Endothelial cell of umbilical vein (primary cell): ENCODE data around the gene EVC2. TPM values are rescaled to one million over a fixed set of nuclear protein-coding genes. Genes with fewer than 3 reads are reported as not detected.

Experiments
- BruUV-seq: library from RNA; stranded (reverse); fragments of 400-500 nt; replicated peaks from 2 replicates; lab custom pipeline; 2021; lab: Mats Ljungman, UMichigan
- CTCF ChIA-PET: fragments of 300-600, 350-600 bp; sonication (Branson Sonifier 250); formaldehyde crosslinking; loops from one replicate; lab custom pipeline; 2021; ENCODE audit warnings: antibody characterized with exemption, inconsistent platforms; lab: Charles Lee
- POLR2A ChIA-PET: fragments of 300-600, 350-600 bp; sonication (Branson Sonifier 250); formaldehyde crosslinking; loops from one replicate; lab custom pipeline; 2021; ENCODE audit warnings: antibody characterized with exemption, inconsistent platforms; lab: Charles Lee
- DNase-seq: peaks from one replicate; pipeline ENCODE4 v3.0.0-alpha.2; 2011; ENCODE audit warnings: low read depth, low spot score
- FAIRE-seq: peaks from 2 replicates; lab custom pipeline; 2011; peaks lifted over from hg19 to GRCh38; lab: Jason Lieb, UNC
- H2AFZ ChIP-seq: 2 replicates; pipeline ENCODE4 v1.6.0; 2012; ENCODE audit warnings: low read depth, low read length, control low read depth, inconsistent platforms
- H3K27ac ChIP-seq: 2 replicates; pipeline ENCODE4 v1.5.1; 2011; ENCODE audit warnings: low read depth, mild to moderate bottlenecking, control low read depth, low read length, moderate library complexity; ENCODE audit not compliant: insufficient read depth
- H3K27me3 ChIP-seq, 2 experiments: 2 replicates each; pipeline versions ENCODE4 v1.6.0 to v1.6.1; 2011; ENCODE audit warnings: low read length in 2 of 2, mixed read lengths in 1 of 2; ENCODE audit not compliant: control insufficient read depth in 2 of 2, insufficient read depth in 2 of 2
- H3K36me3 ChIP-seq, 2 experiments: 2 replicates in 1 of 2; 3 replicates in 1 of 2; pipeline ENCODE4 v1.5.1; 2011; ENCODE audit warnings: low read length in 2 of 2, mild to moderate bottlenecking in 1 of 2, moderate library complexity in 1 of 2; ENCODE audit not compliant: control insufficient read depth in 2 of 2, insufficient read depth in 2 of 2; ENCODE audit errors: extremely low read depth in 1 of 2
- H3K4me1 ChIP-seq: 3 replicates; pipeline ENCODE4 v1.5.1; 2011; ENCODE audit warnings: mild to moderate bottlenecking, low read length; ENCODE audit not compliant: control insufficient read depth, insufficient read depth; ENCODE audit errors: extremely low read depth
- H3K4me2 ChIP-seq: 2 replicates; pipeline ENCODE4 v1.6.1; 2011; ENCODE audit warnings: low read length, control low read depth, mixed read lengths; ENCODE audit not compliant: insufficient read depth
- H3K4me3 ChIP-seq, 3 experiments: fragments of 200-600 bp in 1 of 3; sonication (generic), shearing (Covaris generic) in 1 of 3; replicated peaks in 1 of 3; 2 replicates each; pipeline ENCODE4 v1.5.1; 2011 to 2016; ENCODE audit warnings: control low read depth in 3 of 3, low read length in 3 of 3, mild to moderate bottlenecking in 2 of 3, inconsistent platforms in 1 of 3, low read depth in 1 of 3, moderate library complexity in 1 of 3; ENCODE audit not compliant: insufficient read depth in 1 of 3
- H3K79me2 ChIP-seq: 2 replicates; pipeline ENCODE4 v1.6.0; 2012; ENCODE audit warnings: low read length, inconsistent platforms; ENCODE audit not compliant: control insufficient read depth, insufficient read depth
- H3K9ac ChIP-seq: replicated peaks from 2 replicates; pipeline ENCODE3; 2011; ENCODE audit warnings: low read length, control low read depth; ENCODE audit not compliant: insufficient read depth; ENCODE audit errors: extremely low read depth
- H3K9me1 ChIP-seq: replicated peaks from 3 replicates; pipeline ENCODE4 v1.6.0; 2011; ENCODE audit warnings: mild to moderate bottlenecking, low read length; ENCODE audit not compliant: control insufficient read depth, insufficient read depth; ENCODE audit errors: extremely low read depth
- H3K9me3 ChIP-seq: replicated peaks from 2 replicates; pipeline ENCODE4 v1.5.1; 2012; ENCODE audit warnings: low read length, inconsistent platforms; ENCODE audit not compliant: control insufficient read depth, insufficient read depth
- H4K20me1 ChIP-seq: replicated peaks from 2 replicates; pipeline ENCODE3; 2011; ENCODE audit warnings: mild to moderate bottlenecking, low read length; ENCODE audit not compliant: control insufficient read depth, insufficient read depth; ENCODE audit errors: extremely low read depth
- CTCF ChIP-seq, 2 donors: IDR thresholded peaks; 1 replicate in 1 of 2; 2 replicates in 1 of 2; pipeline ENCODE4 v1.5.1; 2011; ENCODE audit warnings: low read length in 2 of 2, mild to moderate bottlenecking in 2 of 2, moderate library complexity in 2 of 2, control low read depth in 1 of 2, inconsistent platforms in 1 of 2, low read depth in 1 of 2; ENCODE audit not compliant: insufficient read depth in 1 of 2; ENCODE audit errors: extremely low read depth in 1 of 2
- EZH2 ChIP-seq: IDR thresholded peaks from 2 replicates; pipeline ENCODE4 v1.6.1; 2012; ENCODE audit warnings: borderline replicate concordance, low read depth, mild to moderate bottlenecking, moderate library complexity, low read length, inconsistent platforms; ENCODE audit not compliant: severe bottlenecking
- FOS ChIP-seq: IDR thresholded peaks from 2 replicates; pipeline ENCODE4 v1.6.1; 2011; ENCODE audit warnings: mild to moderate bottlenecking, low read length, moderate library complexity, borderline replicate concordance; ENCODE audit not compliant: insufficient read depth
- GATA2 ChIP-seq: IDR thresholded peaks from 2 replicates; pipeline ENCODE4 v1.7.0; 2011; ENCODE audit warnings: low read depth, mild to moderate bottlenecking, moderate library complexity, mixed read lengths, low read length; ENCODE audit not compliant: insufficient read length, insufficient read depth
- JUN ChIP-seq: IDR thresholded peaks from 2 replicates; pipeline ENCODE4 v1.6.1; 2011; ENCODE audit warnings: borderline replicate concordance, low read depth; ENCODE audit not compliant: insufficient read length, insufficient read depth
- MYC ChIP-seq: IDR thresholded peaks from one replicate; pipeline ENCODE4 v1.6.1; 2011; ENCODE audit warnings: mild to moderate bottlenecking, low read depth, low read length
- POLR2A ChIP-seq: IDR thresholded peaks from 2 replicates; pipeline ENCODE4 v1.6.1; 2012; ENCODE audit warnings: low read depth, mild to moderate bottlenecking, control low read depth, low read length
- POLR2AphosphoS5 ChIP-seq: IDR thresholded peaks from 2 replicates; pipeline ENCODE4 v1.6.1; 2012; ENCODE audit warnings: low read depth, mild to moderate bottlenecking, control low read depth, low read length, moderate library complexity; ENCODE audit not compliant: insufficient read depth
- dilution Hi-C: fragments of 300-500 bp; cut with MboI; formaldehyde crosslinking; loops from one replicate; pipeline ENCODE4 v1.15.0; 2019; ENCODE audit warnings: low sequenced_read_pairs; ENCODE audit not compliant: extremely low pct_ligation_motif_present
- intact Hi-C: fragments of 100-400 bp; cut with micrococcal nuclease; formaldehyde crosslinking; loops from one replicate; pipeline ENCODE4 v1.10.0; 2022
- polyA plus RNA-seq, 4 experiments: library from polyadenylated mRNA; depleted of rRNA in 3 of 4; stranded (reverse) in 3 of 4; unstranded in 1 of 4; fragments of >200 nt; gene quantifications; 2 replicates each; pipeline versions ENCODE4 v1.2.1 to v1.2.3, GENCODE V29; 2011 to 2012; ENCODE audit warnings: missing spikeins in 1 of 4
- total RNA-seq: library from RNA; stranded (reverse); gene quantifications from 2 replicates; pipeline ENCODE4 v1.2.3, GENCODE V29; 2021

EVC2 gene
- total and polyA plus RNA-seq, 2 donors (not counting 3 experiments of a cell fraction or from before 2014, with no cell fraction given), result 1.7 to 8.8 TPM

- no peaks in the 10 kb centered on the region for H3K9me3 ChIP-seq
- H2AFZ ChIP-seq, result no peak overlapping the region
- no peak overlapping the region for H3K4me2 ChIP-seq
- H3K4me1 ChIP-seq, result peaks cover 9% of the 10 kb centered on the region
- dilution Hi-C loops, result no loop called here
- peaks cover 0 to 5% of the 10 kb centered on the region in 2 experiments for H3K36me3 ChIP-seq
- H3K79me2 ChIP-seq, result peaks cover 4% of the 10 kb centered on the region
- ChIA-PET CTCF (no interaction called here), POLR2A (no interaction called here)
- DNase-seq (no peak), FAIRE-seq (no peak)
- BruUV-seq, result no TSS peak
- no peaks in the 10 kb centered on the region for H4K20me1 ChIP-seq
- H3K27me3 ChIP-seq, result no peaks in the 10 kb centered on the region
- H3K27ac ChIP-seq, result no peak overlapping the region
- no peaks in the 10 kb centered on the region for H3K9me1 ChIP-seq
- H3K9ac ChIP-seq, result no peak overlapping the region
- intact Hi-C loops, result no loop called here
- no peak overlapping the region for H3K4me3 ChIP-seq
- TF ChIP-seq CTCF (IDR thresholded peaks at IDR 0.05; ENCODE audit: extremely low read depth in 1 of 2, insufficient read depth in 1 of 2, low read depth in 1 of 2, low read length in 2 of 2) (no peak), POLR2A (no peak), POLR2AphosphoS5 (no peak), MYC (no peak), EZH2 (no peak), GATA2 (no peak), FOS (no peak), JUN (no peak)
These were observed 4.5 kb downstream of the EVC2 start for GRCh38 chr4:5703831-5704230.
